Measurements from ENCODE around the gene HJURP. TPM values are rescaled to one million over a fixed set of nuclear protein-coding genes. Genes with fewer than 3 reads are reported as not detected.

Gene HJURP
- total RNA-seq, 1 donor from 2014 or later, result 23.1 TPM

DNA sequence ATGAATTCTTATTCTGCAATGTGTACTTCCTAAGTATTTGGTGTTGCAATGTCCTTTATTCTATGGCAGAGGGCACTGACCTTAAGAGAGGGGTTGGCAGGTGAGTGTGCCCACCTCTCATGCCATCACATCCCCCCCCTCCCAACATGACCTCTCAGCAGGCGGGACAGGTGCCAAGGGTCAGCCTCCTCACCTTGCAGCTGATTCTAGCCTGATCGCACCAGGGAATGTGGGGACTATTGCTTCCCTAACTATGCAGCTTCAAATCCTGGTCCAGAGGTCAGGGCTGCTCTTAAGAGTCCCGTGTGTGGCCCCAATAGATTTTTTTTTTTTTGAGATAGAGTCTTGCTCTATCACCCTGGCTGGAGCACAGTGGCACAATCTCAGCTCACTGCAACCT lies 9.5 kb downstream of the HJURP start:
- Mint-ChIP-seq H3K36me3 (ENCODE audit: insufficient read depth) (peaks cover 16% of the 10 kb centered on the region), H3K27ac (no peak overlapping the region), H3K27me3 (no peaks in the 10 kb centered on the region), H3K4me1 (ENCODE audit: low read depth) (no peaks in the 10 kb centered on the region), H3K9me3 (ENCODE audit: low read depth) (no peaks in the 10 kb centered on the region), H3K4me3 (ENCODE audit: low read depth) (no peak overlapping the region)
- TF ChIP-seq, protein P1, sequence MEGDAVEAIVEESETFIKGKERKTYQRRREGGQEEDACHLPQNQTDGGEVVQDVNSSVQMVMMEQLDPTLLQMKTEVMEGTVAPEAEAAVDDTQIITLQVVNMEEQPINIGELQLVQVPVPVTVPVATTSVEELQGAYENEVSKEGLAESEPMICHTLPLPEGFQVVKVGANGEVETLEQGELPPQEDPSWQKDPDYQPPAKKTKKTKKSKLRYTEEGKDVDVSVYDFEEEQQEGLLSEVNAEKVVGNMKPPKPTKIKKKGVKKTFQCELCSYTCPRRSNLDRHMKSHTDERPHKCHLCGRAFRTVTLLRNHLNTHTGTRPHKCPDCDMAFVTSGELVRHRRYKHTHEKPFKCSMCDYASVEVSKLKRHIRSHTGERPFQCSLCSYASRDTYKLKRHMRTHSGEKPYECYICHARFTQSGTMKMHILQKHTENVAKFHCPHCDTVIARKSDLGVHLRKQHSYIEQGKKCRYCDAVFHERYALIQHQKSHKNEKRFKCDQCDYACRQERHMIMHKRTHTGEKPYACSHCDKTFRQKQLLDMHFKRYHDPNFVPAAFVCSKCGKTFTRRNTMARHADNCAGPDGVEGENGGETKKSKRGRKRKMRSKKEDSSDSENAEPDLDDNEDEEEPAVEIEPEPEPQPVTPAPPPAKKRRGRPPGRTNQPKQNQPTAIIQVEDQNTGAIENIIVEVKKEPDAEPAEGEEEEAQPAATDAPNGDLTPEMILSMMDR (IDR thresholded peaks at IDR 0.05; ENCODE audit: unreplicated experiment), result no peak
- DNase-seq (ENCODE audit: low spot score, unreplicated experiment), result no peak

DNA sequence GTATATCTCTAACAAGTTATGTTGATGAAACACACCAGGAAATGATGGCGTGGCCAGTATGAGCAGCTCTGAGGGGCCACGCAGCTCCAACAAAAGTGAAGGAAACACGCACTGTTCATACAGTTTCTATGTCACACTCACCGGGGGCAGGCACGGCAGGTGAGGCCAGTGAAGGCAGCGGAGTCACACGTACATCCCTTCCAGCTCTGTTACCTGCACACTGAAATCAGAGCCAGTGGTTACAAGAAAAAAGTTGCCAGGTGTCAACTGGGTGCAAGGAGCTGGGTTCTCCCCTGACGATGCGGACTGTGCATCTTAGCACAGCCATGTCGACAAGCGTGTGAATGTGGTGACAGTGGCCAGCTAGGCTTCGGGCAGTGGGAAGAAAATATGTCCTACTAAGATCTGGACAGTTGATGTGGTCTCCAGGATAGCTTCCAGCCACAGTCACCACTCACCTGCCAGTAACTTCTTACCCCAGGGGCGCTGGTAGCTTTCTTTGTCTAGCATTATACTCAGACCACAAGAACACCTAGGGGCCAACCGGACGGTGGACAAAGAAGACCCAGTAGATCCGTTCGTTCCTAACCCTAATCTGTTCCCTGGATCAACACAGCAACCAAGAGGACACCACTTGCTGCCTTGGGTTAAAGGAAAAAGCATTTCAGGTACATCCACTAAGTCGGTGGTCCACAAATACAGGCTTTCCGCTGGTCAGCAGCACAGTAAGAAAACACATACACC lies 10.1 kb downstream of the HJURP start:
- Mint-ChIP-seq H3K27ac (no peak overlapping the region), H3K9me3 (ENCODE audit: low read depth) (no peaks in the 10 kb centered on the region), H3K4me3 (ENCODE audit: low read depth) (no peak overlapping the region), H3K4me1 (ENCODE audit: low read depth) (no peaks in the 10 kb centered on the region), H3K27me3 (no peaks in the 10 kb centered on the region), H3K36me3 (ENCODE audit: insufficient read depth) (peaks cover 15% of the 10 kb centered on the region)
- DNase-seq (ENCODE audit: low spot score, unreplicated experiment), result no peak
- TF ChIP-seq, protein P1 (IDR thresholded peaks at IDR 0.05; ENCODE audit: unreplicated experiment), result no peak

DNA sequence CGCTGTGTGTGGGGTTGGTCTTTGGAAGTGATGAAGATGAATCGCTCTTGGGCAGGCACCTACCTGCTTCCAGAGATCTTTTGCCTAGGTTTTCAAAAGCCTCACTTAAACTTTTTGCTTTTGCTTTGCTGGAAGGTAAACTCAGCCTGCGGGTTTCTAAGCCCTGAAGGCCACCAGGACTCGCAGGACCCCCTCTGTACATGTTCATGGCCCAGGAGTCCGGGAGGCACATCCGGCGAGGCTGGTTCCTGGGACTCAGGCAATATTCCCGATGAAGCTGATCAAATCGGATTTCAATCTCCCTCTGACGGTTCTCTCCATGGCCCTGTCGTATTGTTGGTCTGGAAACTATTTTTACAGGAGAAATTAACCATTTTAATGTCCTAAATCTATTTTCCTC lies 13.2 kb downstream of the HJURP start:
- no peak overlapping the region for H3K27ac Mint-ChIP-seq
- H3K4me1 Mint-ChIP-seq (ENCODE audit: low read depth), result peaks cover 1% of the 10 kb centered on the region
- H3K4me3 Mint-ChIP-seq (ENCODE audit: low read depth), result no peak overlapping the region
- H3K27me3 Mint-ChIP-seq, result no peaks in the 10 kb centered on the region
- TF ChIP-seq, protein P1 (IDR thresholded peaks at IDR 0.05; ENCODE audit: unreplicated experiment), result no peak
- H3K9me3 Mint-ChIP-seq (ENCODE audit: low read depth), result no peaks in the 10 kb centered on the region
- no peak for DNase-seq (ENCODE audit: low spot score, unreplicated experiment)
- H3K36me3 Mint-ChIP-seq (ENCODE audit: insufficient read depth), result peaks cover 21% of the 10 kb centered on the region

DNA sequence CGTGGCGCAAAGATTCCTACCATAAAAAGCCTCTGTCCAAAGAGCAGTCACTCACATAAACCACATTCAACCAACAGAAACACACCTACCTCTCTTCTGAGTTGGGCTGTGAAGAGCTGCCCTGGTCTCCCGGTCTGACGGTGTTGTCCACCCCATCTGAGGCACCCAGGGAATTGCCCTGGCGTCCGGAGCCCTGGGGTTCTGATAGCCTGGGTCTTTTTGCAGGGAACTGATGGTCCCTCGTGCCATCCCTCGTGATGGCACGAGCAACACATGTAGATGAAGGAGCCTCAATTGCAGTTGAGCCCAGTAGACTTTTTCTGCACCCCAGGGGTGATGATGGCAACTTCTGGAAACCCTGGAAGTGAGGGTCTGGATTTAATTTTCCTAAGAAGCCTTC lies 13.8 kb downstream of the HJURP start:
- Mint-ChIP-seq H3K4me1 (ENCODE audit: low read depth) (peaks cover 1% of the 10 kb centered on the region), H3K9me3 (ENCODE audit: low read depth) (no peaks in the 10 kb centered on the region), H3K36me3 (ENCODE audit: insufficient read depth) (peaks cover 22% of the 10 kb centered on the region), H3K27me3 (no peaks in the 10 kb centered on the region), H3K4me3 (ENCODE audit: low read depth) (no peak overlapping the region), H3K27ac (no peak overlapping the region)
- DNase-seq (ENCODE audit: low spot score, unreplicated experiment), result no peak
- TF ChIP-seq, protein P1 (IDR thresholded peaks at IDR 0.05; ENCODE audit: unreplicated experiment), result no peak

DNA sequence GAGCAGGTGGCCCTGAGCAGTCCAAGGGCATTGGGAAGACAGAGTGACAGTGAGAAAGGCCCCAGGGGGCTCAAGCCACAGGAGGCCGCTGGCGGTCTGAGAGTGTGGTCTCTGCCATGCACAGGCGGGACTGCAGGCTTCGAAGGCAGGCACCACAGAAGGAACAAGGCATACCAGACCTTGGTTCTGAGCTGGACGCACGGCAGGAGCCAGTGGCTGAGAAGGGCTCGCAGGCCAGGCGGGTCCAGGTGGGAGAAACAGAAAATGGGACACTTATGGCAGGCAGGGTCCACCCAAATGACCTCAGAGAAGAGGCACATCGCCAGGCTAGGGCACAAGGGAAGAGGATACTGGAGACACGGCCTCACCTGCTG lies 14.9 kb downstream of the HJURP start:
- TF ChIP-seq, protein P1 (IDR thresholded peaks at IDR 0.05; ENCODE audit: unreplicated experiment), result no peak
- Mint-ChIP-seq H3K27ac (peak overlapping the region; percentile 29), H3K4me3 (ENCODE audit: low read depth) (no peak overlapping the region), H3K27me3 (no peaks in the 10 kb centered on the region), H3K36me3 (ENCODE audit: insufficient read depth) (peaks cover 26% of the 10 kb centered on the region), H3K9me3 (ENCODE audit: low read depth) (no peaks in the 10 kb centered on the region), H3K4me1 (ENCODE audit: low read depth) (peaks cover 1% of the 10 kb centered on the region)
- no peak for DNase-seq (ENCODE audit: low spot score, unreplicated experiment)

All from progenitor cell of endocrine pancreas (in vitro differentiated cells).